HCT116 (cell line): ENCODE data around the gene IRF2. TPM values are rescaled to one million over a fixed set of nuclear protein-coding genes. Genes with fewer than 3 reads are reported as not detected.

ENCODE experiments used
- ATAC-seq: fragments of 200-7000 bp; cut with Tn5 transposase; 2 replicates; pipeline ENCODE4 v1.9.1; 2020; ENCODE audit warnings: mild to moderate bottlenecking, moderate library complexity
- BruUV-seq: library from RNA; stranded (reverse); fragments of 400-500 nt; replicated peaks from 2 replicates; lab custom pipeline; 2021; lab: Mats Ljungman, UMichigan
- CTCF ChIA-PET: fragments of 300-600 bp; sonication (Branson Sonifier 250); formaldehyde crosslinking; loops from one replicate; lab custom pipeline; 2021; ENCODE audit warnings: antibody characterized with exemption; lab: Charles Lee
- POLR2A ChIA-PET: fragments of 300-600, 350-600 bp; sonication (Branson Sonifier 250); formaldehyde crosslinking; loops from one replicate; lab custom pipeline; 2021; ENCODE audit warnings: antibody characterized with exemption; lab: Charles Lee
- RAD21 ChIA-PET, 2 experiments: fragments of 300-600 bp; sonication (Branson Sonifier 250); formaldehyde crosslinking; loops; one replicate each; lab custom pipeline; 2023; ENCODE audit warnings: low total read pairs in 2 of 2; ENCODE audit not compliant: uncharacterized antibody in 2 of 2, unreplicated experiment in 2 of 2, low non-redundant PET in 1 of 2; lab: Charles Lee
- DNase-seq: peaks from one replicate; pipeline ENCODE4 v3.0.0-alpha.2; 2010; ENCODE audit warnings: low read depth, low spot score
- H2AFZ ChIP-seq: fragments of 200-600 bp; shearing (Covaris generic), sonication (generic); 2 replicates; pipeline ENCODE4 v1.6.1; 2017; ENCODE audit warnings: low read depth, mixed run types, mixed read lengths, antibody characterized with exemption, low read length; ENCODE audit not compliant: poor library complexity, severe bottlenecking
- H3K27ac ChIP-seq: 2 replicates; pipeline ENCODE4 v1.5.1; 2012; ENCODE audit warnings: low read depth, low read length
- H3K27me3 ChIP-seq: fragments of 200-600 bp; sonication (generic); 2 replicates; pipeline ENCODE4 v1.6.1; 2016; ENCODE audit warnings: mixed run types, low read length, mixed read lengths; ENCODE audit not compliant: insufficient read depth
- H3K36me3 ChIP-seq, 2 experiments: fragments of 200-500 bp in 1 of 2; fragments of 200-600 bp in 1 of 2; sonication (Bioruptor generic) in 1 of 2; sonication (generic) in 1 of 2; 2 replicates each; pipeline versions ENCODE4 v1.5.1 to v1.6.1; 2014 to 2016; ENCODE audit warnings: low read length in 2 of 2, inconsistent platforms in 1 of 2, mixed read lengths in 1 of 2, mixed run types in 1 of 2; ENCODE audit not compliant: insufficient read depth in 2 of 2, control insufficient read depth in 1 of 2
- H3K4me1 ChIP-seq, 2 experiments: fragments of 200-600 bp in 1 of 2; sonication (generic) in 1 of 2; 2 replicates each; pipeline versions ENCODE4 v1.5.1 to v1.6.1; 2012 to 2017; ENCODE audit warnings: low read length in 2 of 2, inconsistent platforms in 1 of 2, mild to moderate bottlenecking in 1 of 2, mixed read lengths in 1 of 2, mixed run types in 1 of 2, moderate library complexity in 1 of 2; ENCODE audit not compliant: insufficient read depth in 2 of 2, control insufficient read depth in 1 of 2
- H3K4me2 ChIP-seq: fragments of 200-600 bp; sonication (generic); 2 replicates; pipeline ENCODE4 v1.6.1; 2017; ENCODE audit warnings: mixed run types, low read length, mixed read lengths
- H3K4me3 ChIP-seq, 2 experiments: fragments of 200-600 bp in 1 of 2; sonication (generic) in 1 of 2; replicated peaks in 1 of 2; 2 replicates each; pipeline ENCODE4 v1.5.1; 2011 to 2016; ENCODE audit warnings: low read length in 2 of 2, control low read depth in 1 of 2, low read depth in 1 of 2, mild to moderate bottlenecking in 1 of 2, mixed read lengths in 1 of 2, mixed run types in 1 of 2
- H3K79me2 ChIP-seq: fragments of 200-600 bp; sonication (generic); 2 replicates; pipeline ENCODE4 v1.6.1; 2017; ENCODE audit warnings: mild to moderate bottlenecking, mixed run types, low read length, moderate library complexity, mixed read lengths; ENCODE audit not compliant: insufficient read depth
- H3K9ac ChIP-seq: fragments of 200-600 bp; sonication (generic); 2 replicates; pipeline ENCODE4 v1.6.1; 2016; ENCODE audit warnings: low read length, mixed read lengths
- H3K9me2 ChIP-seq: fragments of 200-600 bp; sonication (generic), shearing (Covaris generic); 2 replicates; pipeline ENCODE4 v1.6.1; 2017; ENCODE audit warnings: mixed run types, mild to moderate bottlenecking, moderate library complexity; ENCODE audit not compliant: insufficient read depth
- H3K9me3 ChIP-seq, 2 experiments: fragments of 200-500 bp in 1 of 2; fragments of 200-600 bp in 1 of 2; sonication (Bioruptor generic) in 1 of 2; sonication (generic) in 1 of 2; 2 replicates each; pipeline ENCODE4 v1.6.1; 2014 to 2017; ENCODE audit warnings: low read length in 2 of 2, mixed read lengths in 2 of 2, inconsistent platforms in 1 of 2, low read depth in 1 of 2, mild to moderate bottlenecking in 1 of 2, mixed run types in 1 of 2, moderate library complexity in 1 of 2; ENCODE audit not compliant: control insufficient read depth in 1 of 2, insufficient read depth in 1 of 2
- H4K20me1 ChIP-seq: fragments of 200-600 bp; sonication (generic), shearing (Covaris generic); 2 replicates; pipeline ENCODE4 v1.6.1; 2017; ENCODE audit warnings: mixed run types, mild to moderate bottlenecking, moderate library complexity; ENCODE audit not compliant: insufficient read depth
- CEBPB ChIP-seq: IDR thresholded peaks from 2 replicates; pipeline ENCODE4 v1.6.1; 2012; ENCODE audit warnings: low read depth
- EGR1 ChIP-seq: IDR thresholded peaks from 2 replicates; pipeline ENCODE4 v1.6.1; 2012; ENCODE audit warnings: low read depth
- EZH2 ChIP-seq: fragments of 200-600 bp; sonication (generic); IDR thresholded peaks from 2 replicates; pipeline ENCODE4 v1.6.1; 2017; ENCODE audit warnings: antibody characterized with exemption, mixed run types
- FOSL1 ChIP-seq: IDR thresholded peaks from 2 replicates; pipeline ENCODE4 v1.6.1; 2012; ENCODE audit warnings: low read depth
- JUND ChIP-seq: IDR thresholded peaks from 2 replicates; pipeline ENCODE4 v1.6.1; 2012
- POLR2A ChIP-seq: IDR thresholded peaks from 2 replicates; pipeline ENCODE4 v1.7.0; 2011; ENCODE audit warnings: borderline replicate concordance; ENCODE audit not compliant: insufficient read depth, insufficient read length; ENCODE audit errors: extremely low read depth
- RAD21 ChIP-seq: IDR thresholded peaks from 2 replicates; pipeline ENCODE4 v1.6.1; 2012; ENCODE audit warnings: low read depth, mild to moderate bottlenecking
- SIN3A ChIP-seq: IDR thresholded peaks from 2 replicates; pipeline ENCODE4 v1.6.1; 2012; ENCODE audit warnings: low read depth
- SP1 ChIP-seq: IDR thresholded peaks from 2 replicates; pipeline ENCODE4 v1.6.1; 2012; ENCODE audit warnings: low read depth
- SRF ChIP-seq: IDR thresholded peaks from 2 replicates; pipeline ENCODE4 v1.6.1; 2012; ENCODE audit warnings: low read depth
- TCF7L2 ChIP-seq: IDR thresholded peaks from 2 replicates; pipeline ENCODE4 v1.7.0; 2011; ENCODE audit warnings: borderline replicate concordance, inconsistent platforms; ENCODE audit not compliant: insufficient read depth, insufficient read length; ENCODE audit errors: extremely low read depth
- YY1 ChIP-seq: IDR thresholded peaks from 2 replicates; pipeline ENCODE4 v1.6.1; 2011; ENCODE audit warnings: low read length, low read depth, moderate library complexity, mild to moderate bottlenecking; ENCODE audit not compliant: insufficient replicate concordance; ENCODE audit errors: extremely low read depth
- ZFX ChIP-seq: fragments of 450-650 bp; IDR thresholded peaks from 2 replicates; pipeline ENCODE4 v1.6.1; 2017
- intact Hi-C: fragments of 100-400 bp; cut with micrococcal nuclease; formaldehyde crosslinking; loops from 2 replicates; pipeline ENCODE4 v1.10.0; 2022
- total RNA-seq: library from RNA; stranded (reverse); gene quantifications from one replicate; pipeline ENCODE4 v1.2.1, GENCODE V29; 2021; ENCODE audit not compliant: unreplicated experiment
- TF ChIP-seq, protein P1 (sequence below): IDR thresholded peaks from 2 replicates; pipeline ENCODE4 v1.6.1; 2012; ENCODE audit warnings: low read depth
- TF ChIP-seq, protein P2 (sequence below), 3 experiments: fragments of 200-600 bp in 1 of 3; sonication (generic) in 1 of 3; IDR thresholded peaks in 2 of 3; conservative IDR thresholded peaks in 1 of 3; 2 replicates each; pipeline ENCODE4 v1.5.1; 2012 to 2017; ENCODE audit warnings: low read depth in 2 of 3, low read length in 2 of 3, antibody characterized with exemption in 1 of 3, borderline replicate concordance in 1 of 3, control low read depth in 1 of 3, mild to moderate bottlenecking in 1 of 3, mixed read lengths in 1 of 3, mixed run types in 1 of 3, moderate library complexity in 1 of 3; ENCODE audit not compliant: insufficient read depth in 1 of 3

Gene IRF2
- total RNA-seq, 1 experiment from 2014 or later = 10.6 TPM

DNA sequence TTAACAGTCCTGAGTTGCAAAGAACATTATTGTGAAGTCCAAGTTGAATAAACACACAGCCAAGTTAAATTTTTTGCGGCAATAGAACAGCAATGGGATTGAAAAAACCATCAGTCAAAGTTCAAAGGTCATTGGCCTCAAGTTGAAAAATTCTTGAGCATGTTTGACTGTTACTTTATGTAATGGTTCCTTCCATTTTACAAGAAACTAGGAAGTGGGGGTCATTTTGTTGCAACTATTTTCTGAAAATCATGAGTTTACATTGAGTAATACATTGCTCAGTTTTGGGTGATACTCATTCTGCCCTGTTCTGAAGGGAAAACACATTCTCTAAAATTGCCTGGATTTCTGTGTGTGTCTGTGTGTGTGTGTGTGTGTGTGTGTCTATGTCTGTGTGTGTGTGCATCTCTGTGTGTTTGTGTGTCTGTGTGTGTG is 5.2 kb upstream of the IRF2 start:
- Histone ChIP-seq H3K27ac (no peak overlapping the region), H3K9ac (no peak overlapping the region), H3K4me2 (no peak overlapping the region), H3K4me3 (no peak overlapping the region), H4K20me1 (no peaks in the 10 kb centered on the region), H3K27me3 (no peaks in the 10 kb centered on the region), H3K9me2 (no peaks in the 10 kb centered on the region), H3K36me3 (no peaks in the 10 kb centered on the region), H3K79me2 (no peaks in the 10 kb centered on the region), H2AFZ (no peak overlapping the region), H3K9me3 (no peaks in the 10 kb centered on the region), H3K4me1 (peaks cover 0 to 7% of the 10 kb centered on the region in 2 experiments; a peak in 2 of 4 replicates)
- ChIA-PET POLR2A (no interaction called here), CTCF (no interaction called here), RAD21 (no interaction called here)
- intact Hi-C loops = no loop called here
- no TSS peak for BruUV-seq
- no peak for TF ChIP-seq FOSL1
- no peak for TF ChIP-seq YY1
- TF ChIP-seq CEBPB = no peak
- TF ChIP-seq EGR1 = no peak
- TF ChIP-seq SRF = no peak
- no peak for TF ChIP-seq SIN3A
- no peak for TF ChIP-seq POLR2A
- no peak for TF ChIP-seq RAD21
- no peak for TF ChIP-seq TCF7L2
- DNase-seq (no peak), ATAC-seq (no peak)

DNA sequence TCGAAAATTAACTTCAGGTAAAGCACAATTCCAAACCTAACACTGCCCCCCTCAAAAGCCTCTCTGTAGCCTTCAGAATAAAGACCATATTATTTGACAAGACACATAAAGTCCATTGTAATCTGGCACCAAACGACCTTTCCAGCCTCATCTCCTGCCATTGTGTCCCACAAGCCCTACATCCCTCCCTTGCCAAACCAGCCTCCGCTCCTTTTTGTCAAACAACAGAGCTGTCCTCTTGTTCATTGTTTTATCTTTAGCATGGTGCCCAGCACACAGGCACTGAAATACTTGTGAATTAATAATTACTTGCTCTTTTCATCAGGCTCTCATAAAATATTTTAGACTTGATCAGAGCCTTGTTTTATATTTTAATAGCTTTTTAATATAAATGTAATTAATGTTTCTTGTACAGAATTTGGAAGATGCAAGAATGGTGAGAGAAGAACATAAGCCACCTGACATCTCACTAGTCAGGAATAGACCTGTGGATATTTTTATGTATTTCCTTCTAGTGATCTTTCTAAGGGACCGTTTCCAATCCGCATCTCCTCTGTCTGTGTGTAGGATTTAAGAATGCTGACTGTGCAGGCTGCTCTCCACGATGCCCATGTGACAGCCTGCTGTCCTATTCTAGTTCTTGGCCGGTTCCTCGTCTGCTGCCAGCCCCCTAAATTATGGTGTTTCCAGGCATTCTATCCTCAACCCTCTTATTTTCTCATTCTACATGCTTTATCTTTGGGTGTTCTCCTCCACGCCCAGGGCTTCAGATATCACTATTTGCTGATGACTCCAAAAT is 3.0 kb upstream of the IRF2 start:
- Histone ChIP-seq H3K27me3 (no peaks in the 10 kb centered on the region), H3K4me3 (no peak overlapping the region), H2AFZ (no peak overlapping the region), H3K4me1 (peaks cover 0 to 7% of the 10 kb centered on the region in 2 experiments; a peak in 2 of 4 replicates), H3K9me2 (no peaks in the 10 kb centered on the region), H3K79me2 (peaks cover 1% of the 10 kb centered on the region; the same call in 1 of the 2 replicates), H4K20me1 (no peaks in the 10 kb centered on the region), H3K4me2 (no peak overlapping the region), H3K9ac (no peak overlapping the region), H3K9me3 (no peaks in the 10 kb centered on the region), H3K36me3 (no peaks in the 10 kb centered on the region), H3K27ac (no peak overlapping the region)
- DNase-seq (no peak), ATAC-seq (no peak)
- BruUV-seq = no TSS peak
- ChIA-PET POLR2A (no interaction called here), RAD21 (no interaction called here), CTCF (no interaction called here)
- intact Hi-C loops = no loop called here
- TF ChIP-seq EGR1 = no peak
- no peak for TF ChIP-seq ZFX
- TF ChIP-seq EZH2 = no peak
- TF ChIP-seq, protein P1, sequence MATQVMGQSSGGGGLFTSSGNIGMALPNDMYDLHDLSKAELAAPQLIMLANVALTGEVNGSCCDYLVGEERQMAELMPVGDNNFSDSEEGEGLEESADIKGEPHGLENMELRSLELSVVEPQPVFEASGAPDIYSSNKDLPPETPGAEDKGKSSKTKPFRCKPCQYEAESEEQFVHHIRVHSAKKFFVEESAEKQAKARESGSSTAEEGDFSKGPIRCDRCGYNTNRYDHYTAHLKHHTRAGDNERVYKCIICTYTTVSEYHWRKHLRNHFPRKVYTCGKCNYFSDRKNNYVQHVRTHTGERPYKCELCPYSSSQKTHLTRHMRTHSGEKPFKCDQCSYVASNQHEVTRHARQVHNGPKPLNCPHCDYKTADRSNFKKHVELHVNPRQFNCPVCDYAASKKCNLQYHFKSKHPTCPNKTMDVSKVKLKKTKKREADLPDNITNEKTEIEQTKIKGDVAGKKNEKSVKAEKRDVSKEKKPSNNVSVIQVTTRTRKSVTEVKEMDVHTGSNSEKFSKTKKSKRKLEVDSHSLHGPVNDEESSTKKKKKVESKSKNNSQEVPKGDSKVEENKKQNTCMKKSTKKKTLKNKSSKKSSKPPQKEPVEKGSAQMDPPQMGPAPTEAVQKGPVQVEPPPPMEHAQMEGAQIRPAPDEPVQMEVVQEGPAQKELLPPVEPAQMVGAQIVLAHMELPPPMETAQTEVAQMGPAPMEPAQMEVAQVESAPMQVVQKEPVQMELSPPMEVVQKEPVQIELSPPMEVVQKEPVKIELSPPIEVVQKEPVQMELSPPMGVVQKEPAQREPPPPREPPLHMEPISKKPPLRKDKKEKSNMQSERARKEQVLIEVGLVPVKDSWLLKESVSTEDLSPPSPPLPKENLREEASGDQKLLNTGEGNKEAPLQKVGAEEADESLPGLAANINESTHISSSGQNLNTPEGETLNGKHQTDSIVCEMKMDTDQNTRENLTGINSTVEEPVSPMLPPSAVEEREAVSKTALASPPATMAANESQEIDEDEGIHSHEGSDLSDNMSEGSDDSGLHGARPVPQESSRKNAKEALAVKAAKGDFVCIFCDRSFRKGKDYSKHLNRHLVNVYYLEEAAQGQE = no peak
- TF ChIP-seq JUND = no peak
- no peak for TF ChIP-seq FOSL1
- TF ChIP-seq SP1 = no peak
- TF ChIP-seq POLR2A = no peak
- no peak for TF ChIP-seq TCF7L2
- no peak for TF ChIP-seq SIN3A
- TF ChIP-seq, protein P2, sequence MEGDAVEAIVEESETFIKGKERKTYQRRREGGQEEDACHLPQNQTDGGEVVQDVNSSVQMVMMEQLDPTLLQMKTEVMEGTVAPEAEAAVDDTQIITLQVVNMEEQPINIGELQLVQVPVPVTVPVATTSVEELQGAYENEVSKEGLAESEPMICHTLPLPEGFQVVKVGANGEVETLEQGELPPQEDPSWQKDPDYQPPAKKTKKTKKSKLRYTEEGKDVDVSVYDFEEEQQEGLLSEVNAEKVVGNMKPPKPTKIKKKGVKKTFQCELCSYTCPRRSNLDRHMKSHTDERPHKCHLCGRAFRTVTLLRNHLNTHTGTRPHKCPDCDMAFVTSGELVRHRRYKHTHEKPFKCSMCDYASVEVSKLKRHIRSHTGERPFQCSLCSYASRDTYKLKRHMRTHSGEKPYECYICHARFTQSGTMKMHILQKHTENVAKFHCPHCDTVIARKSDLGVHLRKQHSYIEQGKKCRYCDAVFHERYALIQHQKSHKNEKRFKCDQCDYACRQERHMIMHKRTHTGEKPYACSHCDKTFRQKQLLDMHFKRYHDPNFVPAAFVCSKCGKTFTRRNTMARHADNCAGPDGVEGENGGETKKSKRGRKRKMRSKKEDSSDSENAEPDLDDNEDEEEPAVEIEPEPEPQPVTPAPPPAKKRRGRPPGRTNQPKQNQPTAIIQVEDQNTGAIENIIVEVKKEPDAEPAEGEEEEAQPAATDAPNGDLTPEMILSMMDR (IDR thresholded peaks at IDR 0.05 in 2 of 3, conservative IDR thresholded peaks at IDR 0.05 in 1 of 3; ENCODE audit: borderline replicate concordance in 1 of 3, insufficient read depth in 1 of 3, low read depth in 2 of 3, low read length in 2 of 3) = no peak
